Thyroid gland (tissue), 4 donors: ENCODE data around the gene KRTAP5-6.

Experiments
- CTCF ChIP-seq, 6 experiments: fragments of 200-600 bp in 3 of 6; fragments of 450-650 bp in 3 of 6; sonication (generic) in 3 of 6; IDR thresholded peaks; one replicate each; pipeline ENCODE4 v1.5.1; 2016 to 2019; ENCODE audit warnings: antibody characterized with exemption in 6 of 6, mild to moderate bottlenecking in 2 of 6, inconsistent platforms in 1 of 6, moderate library complexity in 1 of 6
- POLR2A ChIP-seq, 2 donors: fragments of 450-650 bp; IDR thresholded peaks; one replicate each; pipeline ENCODE4 v1.6.1; 2017; ENCODE audit warnings: antibody characterized with exemption in 2 of 2, mild to moderate bottlenecking in 2 of 2, moderate library complexity in 1 of 2

- TF ChIP-seq CTCF (IDR thresholded peaks at IDR 0.05) (no peak), POLR2A (IDR thresholded peaks at IDR 0.05) (no peak)
Measured at GRCh38 chr11:1679881-1680280, 17.1 kb upstream of the KRTAP5-6 start.
